ENCODE data around the gene SMYD2. TPM values are rescaled to one million over a fixed set of nuclear protein-coding genes. Genes with fewer than 3 reads are reported as not detected.

SMYD2 gene
- total RNA-seq, 1 donor from 2014 or later, result 39.8 TPM

- no peak overlapping the region for H3K27ac ChIP-seq
- ATAC-seq (peak; percentile 70), DNase-seq (no peak)
- H3K4me1 ChIP-seq, result no peaks in the 10 kb centered on the region
- H3K9me3 ChIP-seq, result no peaks in the 10 kb centered on the region
- TF ChIP-seq CTCF (IDR thresholded peaks at IDR 0.05), result no peak
- intact Hi-C loops (cut with DNase I), result no loop called here
- H3K27me3 ChIP-seq, result no peaks in the 10 kb centered on the region
- H3K4me3 ChIP-seq, result no peak overlapping the region
- peaks cover 15% of the 10 kb centered on the region for H3K36me3 ChIP-seq
These were observed 81.4 kb downstream of the SMYD2 start for GRCh38 chr1:214362188-214362882.

GRCh38 chr1:214363386-214363785, 82.4 kb downstream of the SMYD2 start:
- TF ChIP-seq CTCF (IDR thresholded peaks at IDR 0.05), result no peak
- peaks cover 13% of the 10 kb centered on the region for H3K36me3 ChIP-seq
- no peaks in the 10 kb centered on the region for H3K4me1 ChIP-seq
- H3K9me3 ChIP-seq, result no peaks in the 10 kb centered on the region
- H3K4me3 ChIP-seq, result no peak overlapping the region
- intact Hi-C loops (cut with DNase I), result no loop called here
- ATAC-seq (no peak), DNase-seq (no peak)
- no peak overlapping the region for H3K27ac ChIP-seq
- H3K27me3 ChIP-seq, result no peaks in the 10 kb centered on the region

GRCh38 chr1:214364386-214364785, 83.4 kb downstream of the SMYD2 start:
- DNase-seq, result no peak
- H3K36me3 ChIP-seq, result peaks cover 13% of the 10 kb centered on the region
- H3K9me3 ChIP-seq, result no peaks in the 10 kb centered on the region
- H3K27me3 ChIP-seq, result no peaks in the 10 kb centered on the region
- TF ChIP-seq CTCF (IDR thresholded peaks at IDR 0.05), result no peak
- H3K4me3 ChIP-seq, result no peak overlapping the region
- H3K4me1 ChIP-seq, result no peaks in the 10 kb centered on the region
- H3K27ac ChIP-seq, result no peak overlapping the region
- intact Hi-C loops (cut with DNase I), result no loop called here
- no peak for ATAC-seq

GRCh38 chr1:214364786-214365295, 83.9 kb downstream of the SMYD2 start:
- ATAC-seq (no peak), DNase-seq (no peak)
- Histone ChIP-seq H3K9me3 (no peaks in the 10 kb centered on the region), H3K4me3 (no peak overlapping the region), H3K36me3 (peaks cover 8% of the 10 kb centered on the region), H3K27ac (no peak overlapping the region), H3K4me1 (no peaks in the 10 kb centered on the region), H3K27me3 (no peaks in the 10 kb centered on the region)
- intact Hi-C loops (cut with DNase I), result no loop called here
- no peak for TF ChIP-seq CTCF (IDR thresholded peaks at IDR 0.05)

- Histone ChIP-seq H3K27me3 (no peaks in the 10 kb centered on the region), H3K4me3 (no peak overlapping the region), H3K4me1 (no peaks in the 10 kb centered on the region), H3K9me3 (no peaks in the 10 kb centered on the region), H3K27ac (no peak overlapping the region), H3K36me3 (peaks cover 13% of the 10 kb centered on the region)
- DNase-seq (no peak), ATAC-seq (no peak)
- intact Hi-C loops (cut with DNase I), result no loop called here
- no peak for TF ChIP-seq CTCF (IDR thresholded peaks at IDR 0.05)
These were observed 86.9 kb downstream of the SMYD2 start for GRCh38 chr1:214367841-214368240.
